Upper lobe of right lung (tissue), 1 donor: ENCODE data around the gene NUCKS1. TPM values are rescaled to one million over a fixed set of nuclear protein-coding genes. Genes with fewer than 3 reads are reported as not detected.

Experiments used
- ATAC-seq: fragments of 200-7000 bp; cut with Tn5 transposase; one replicate; pipeline ENCODE4 v1.9.1; 2020; ENCODE audit warnings: mild to moderate bottlenecking, moderate library complexity
- DNase-seq: peaks from one replicate; pipeline ENCODE4 v3.0.0-alpha.2; 2020
- H3K27ac ChIP-seq: fragments of 200-600 bp; one replicate; pipeline ENCODE4 v1.8.0; 2022
- H3K27me3 ChIP-seq: fragments of 200-600 bp; one replicate; pipeline ENCODE4 v1.8.0; 2022; ENCODE audit warnings: mild to moderate bottlenecking
- H3K36me3 ChIP-seq: fragments of 200-600 bp; one replicate; pipeline ENCODE4 v1.8.0; 2022
- H3K4me1 ChIP-seq: fragments of 200-600 bp; one replicate; pipeline ENCODE4 v1.8.0; 2022
- H3K4me3 ChIP-seq: fragments of 200-600 bp; one replicate; pipeline ENCODE4 v1.8.0; 2022; ENCODE audit warnings: mild to moderate bottlenecking
- H3K9me3 ChIP-seq: fragments of 200-600 bp; one replicate; pipeline ENCODE4 v1.8.0; 2022
- CTCF ChIP-seq: fragments of 200-600 bp; IDR thresholded peaks from one replicate; pipeline ENCODE4 v1.8.0; 2022; ENCODE audit warnings: antibody characterized with exemption
- intact Hi-C: fragments of 100-400 bp; cut with DNase I; formaldehyde crosslinking; loops from one replicate; pipeline ENCODE4 v1.11.0; 2022
- total RNA-seq: library from RNA; stranded (reverse); fragmentation: NEBNext Ultra II Directional; extraction: Animal tissue kit (Norgen Biotek cat#: 25700); gene quantifications from one replicate; pipeline ENCODE4 v1.2.1, GENCODE V29; 2021
- donor health status: DM: no; HTN: yes; CAD: no; lungs with severe emphysema.

The NUCKS1 gene
- total RNA-seq, 1 donor from 2014 or later, result 117 TPM

- intact Hi-C loops, result no loop called here
Measured at GRCh38 chr1:205680073-205680851, 69.7 kb downstream of the NUCKS1 start, which contains the start of gene SLC45A3. Gene SLC45A3, minus strand, starts transcription at chr1:205680509. Its CDS starts 15,853 bp downstream, at chr1:205664656.

GRCh38 chr1:205678286-205679111 lies 71.5 kb downstream of the NUCKS1 start:
- intact Hi-C loops, result no loop called here
- no peak for DNase-seq
- H3K4me1 ChIP-seq, result peaks cover 21% of the 10 kb centered on the region

More at GRCh38 chr1:205680073-205680851, 69.7 kb downstream of the NUCKS1 start, which contains the start of gene SLC45A3:
- Histone ChIP-seq H3K36me3 (no peaks in the 10 kb centered on the region), H3K9me3 (no peaks in the 10 kb centered on the region), H3K27me3 (no peaks in the 10 kb centered on the region), H3K4me1 (peaks cover 21% of the 10 kb centered on the region), H3K27ac (peak within 1 kb of the TSS; percentile 3), H3K4me3 (peak within 1 kb of the TSS; percentile 69)
- ATAC-seq, result peak; percentile 77
- DNase-seq, result peak; percentile 73
- TF ChIP-seq CTCF, result no peak

GRCh38 chr1:205677167-205677566 lies 72.8 kb downstream of the NUCKS1 start:
- H3K4me3 ChIP-seq, result no peak overlapping the region
- no peaks in the 10 kb centered on the region for H3K36me3 ChIP-seq
- no peaks in the 10 kb centered on the region for H3K27me3 ChIP-seq
- H3K9me3 ChIP-seq, result no peaks in the 10 kb centered on the region
- TF ChIP-seq CTCF, result no peak
- H3K27ac ChIP-seq, result no peak overlapping the region
- no peak for ATAC-seq
- H3K4me1 ChIP-seq, result peaks cover 21% of the 10 kb centered on the region
- intact Hi-C loops, result no loop called here
- DNase-seq, result no peak

More at GRCh38 chr1:205678286-205679111, 71.5 kb downstream of the NUCKS1 start:
- TF ChIP-seq CTCF, result no peak
- ATAC-seq, result no peak
- Histone ChIP-seq H3K4me3 (peak overlapping the region; percentile 69), H3K9me3 (no peaks in the 10 kb centered on the region), H3K36me3 (no peaks in the 10 kb centered on the region), H3K27ac (peak overlapping the region; percentile 55), H3K27me3 (no peaks in the 10 kb centered on the region)

- H3K36me3 ChIP-seq, result no peaks in the 10 kb centered on the region
- H3K27me3 ChIP-seq, result no peaks in the 10 kb centered on the region
- no peak overlapping the region for H3K4me3 ChIP-seq
- TF ChIP-seq CTCF, result no peak
- DNase-seq, result no peak
- no peaks in the 10 kb centered on the region for H3K9me3 ChIP-seq
- no peak for ATAC-seq
- intact Hi-C loops, result no loop called here
- no peak overlapping the region for H3K27ac ChIP-seq
- peaks cover 21% of the 10 kb centered on the region for H3K4me1 ChIP-seq
Measured at GRCh38 chr1:205676597-205676996, 73.4 kb downstream of the NUCKS1 start.

GRCh38 chr1:205676002-205676401 lies 74.0 kb downstream of the NUCKS1 start:
- intact Hi-C loops, result no loop called here
- Histone ChIP-seq H3K27ac (no peak overlapping the region), H3K4me1 (peaks cover 21% of the 10 kb centered on the region), H3K27me3 (no peaks in the 10 kb centered on the region), H3K9me3 (no peaks in the 10 kb centered on the region), H3K36me3 (no peaks in the 10 kb centered on the region), H3K4me3 (no peak overlapping the region)
- no peak for TF ChIP-seq CTCF
- DNase-seq, result no peak
- no peak for ATAC-seq
